NT2/D1 (cell line): ENCODE results near the gene HKDC1.

Experiments used
- DNase-seq: peaks from one replicate; pipeline ENCODE4 v3.0.0-alpha.2; 2011; ENCODE audit warnings: low read depth, low spot score
- H3K27me3 ChIP-seq: 2 replicates; pipeline ENCODE4 v1.6.0; 2011; ENCODE audit warnings: mild to moderate bottlenecking; ENCODE audit not compliant: insufficient read length, insufficient read depth
- H3K36me3 ChIP-seq: 2 replicates; pipeline ENCODE4 v1.6.1; 2011; ENCODE audit warnings: mild to moderate bottlenecking, low read length, mixed read lengths; ENCODE audit not compliant: insufficient read depth, insufficient read length
- H3K4me1 ChIP-seq: 2 replicates; pipeline ENCODE4 v1.5.1; 2011; ENCODE audit not compliant: insufficient read depth, insufficient read length
- H3K4me3 ChIP-seq: 2 replicates; pipeline ENCODE4 v1.5.1; 2011; ENCODE audit warnings: low read depth; ENCODE audit not compliant: insufficient read length
- H3K9ac ChIP-seq: 2 replicates; pipeline ENCODE4 v1.6.0; 2011; ENCODE audit warnings: low read depth; ENCODE audit not compliant: insufficient read length
- H3K9me3 ChIP-seq: 2 replicates; pipeline ENCODE4 v1.5.1; 2011; ENCODE audit warnings: mild to moderate bottlenecking, low read length; ENCODE audit not compliant: insufficient read depth
- SUZ12 ChIP-seq: IDR thresholded peaks from 2 replicates; pipeline ENCODE4 v1.6.1; 2011; ENCODE audit not compliant: insufficient read length, insufficient read depth; ENCODE audit errors: extremely low read depth
- YY1 ChIP-seq: IDR thresholded peaks from 2 replicates; pipeline ENCODE4 v1.6.1; 2011; ENCODE audit not compliant: insufficient read length, insufficient read depth
- ZNF274 ChIP-seq: IDR thresholded peaks from 2 replicates; pipeline ENCODE4 v1.6.1; 2011; ENCODE audit warnings: mild to moderate bottlenecking, low read depth, low read length

The HKDC1 gene

DNA sequence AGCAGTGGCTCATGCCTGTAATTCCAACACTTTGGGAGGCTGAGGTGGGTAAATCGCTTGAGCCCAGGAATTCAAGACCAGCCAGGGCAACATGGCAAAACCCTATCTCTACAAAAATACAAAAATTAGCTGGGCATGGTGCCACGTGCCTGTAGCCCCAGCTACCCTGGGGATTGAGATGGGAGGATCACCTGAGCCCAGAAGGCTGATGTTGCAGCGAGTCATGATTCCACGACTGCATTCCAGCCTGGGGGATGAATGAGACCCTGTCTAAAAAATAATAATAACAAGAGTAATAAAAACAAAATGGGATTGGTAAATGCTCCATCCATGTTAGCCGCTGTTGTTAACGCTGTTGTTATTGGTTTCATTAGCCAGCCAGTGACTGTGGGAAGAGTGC lies 1.3 kb upstream of the HKDC1 start:
- Histone ChIP-seq H3K9ac (no peak overlapping the region), H3K4me3 (no peak overlapping the region), H3K36me3 (no peaks in the 10 kb centered on the region), H3K9me3 (no peaks in the 10 kb centered on the region), H3K4me1 (peaks cover 5% of the 10 kb centered on the region), H3K27me3 (no peaks in the 10 kb centered on the region)
- DNase-seq, result no peak
- TF ChIP-seq SUZ12, result no peak
- no peak for TF ChIP-seq ZNF274

DNA sequence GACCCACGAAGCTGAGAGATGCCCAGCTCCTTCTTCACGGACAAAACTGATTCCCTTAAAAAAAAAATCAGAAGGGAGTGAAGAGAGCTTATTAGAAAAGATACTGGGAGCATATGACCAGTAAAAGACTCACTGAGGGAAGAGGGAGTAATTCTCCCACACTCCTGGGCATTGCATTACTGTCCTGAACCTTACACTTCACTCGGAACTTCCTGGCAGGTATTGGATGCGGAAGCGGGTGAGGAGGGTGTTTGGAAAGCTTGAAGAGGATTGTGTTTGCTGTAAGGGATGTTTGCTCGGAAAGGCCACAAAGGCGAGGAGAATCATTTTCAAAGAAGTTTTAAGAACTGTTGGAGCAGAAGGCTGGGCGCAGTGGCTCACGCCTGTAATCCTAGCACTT lies 375 bp downstream of the HKDC1 start:
- no peak for TF ChIP-seq SUZ12
- Histone ChIP-seq H3K9me3 (no peaks in the 10 kb centered on the region), H3K4me3 (no peak overlapping the region), H3K9ac (no peak overlapping the region), H3K4me1 (peaks cover 5% of the 10 kb centered on the region), H3K36me3 (no peaks in the 10 kb centered on the region), H3K27me3 (no peaks in the 10 kb centered on the region)
- DNase-seq, result no peak

DNA sequence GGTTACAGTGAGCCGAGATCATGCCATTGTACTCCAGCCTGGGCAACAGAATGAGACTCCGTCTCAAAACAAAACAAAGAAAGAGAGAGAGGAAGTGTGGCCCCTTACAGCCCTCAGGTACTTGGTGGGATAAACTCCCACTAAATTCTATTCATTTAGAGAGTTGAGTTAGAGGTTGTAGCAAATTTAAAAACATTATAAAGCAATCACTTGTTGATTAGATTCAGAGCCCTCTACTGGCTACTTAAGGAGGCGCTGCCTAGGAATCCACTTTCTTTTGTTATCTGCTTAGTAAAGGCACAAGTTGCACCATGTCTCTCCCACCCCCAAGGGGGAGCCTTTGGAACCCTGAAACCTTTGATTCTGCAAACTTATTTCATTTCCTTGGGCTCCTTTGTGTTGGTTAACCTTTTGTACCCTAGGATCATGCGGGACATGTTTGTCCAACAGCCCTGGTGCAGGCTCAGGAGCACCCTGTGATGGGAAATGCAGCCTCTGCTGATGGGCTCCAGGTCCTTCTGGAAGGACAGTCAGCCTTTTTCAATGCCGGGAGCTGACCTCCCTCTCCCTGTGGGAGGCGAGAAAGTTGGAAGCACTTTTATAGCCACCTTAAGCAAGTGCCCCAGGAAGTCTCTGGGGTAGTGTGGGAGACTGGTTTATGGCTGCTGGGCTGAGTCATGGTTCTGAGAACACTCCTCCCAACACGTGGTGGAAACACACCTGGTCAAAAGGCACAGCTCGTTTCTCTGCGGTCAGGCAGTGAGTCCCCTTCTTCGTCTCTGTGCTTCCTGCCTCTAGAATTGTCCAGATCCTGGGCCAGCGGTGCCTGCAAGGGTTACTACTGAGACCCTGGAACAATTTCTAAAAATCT lies 2.3 kb downstream of the HKDC1 start:
- Histone ChIP-seq H3K36me3 (no peaks in the 10 kb centered on the region), H3K9ac (no peak overlapping the region), H3K27me3 (no peaks in the 10 kb centered on the region), H3K4me1 (peaks cover 5% of the 10 kb centered on the region), H3K9me3 (no peaks in the 10 kb centered on the region), H3K4me3 (no peak overlapping the region)
- peak; percentile 36 for DNase-seq
- no peak for TF ChIP-seq ZNF274
- no peak for TF ChIP-seq YY1
- no peak for TF ChIP-seq SUZ12

DNA sequence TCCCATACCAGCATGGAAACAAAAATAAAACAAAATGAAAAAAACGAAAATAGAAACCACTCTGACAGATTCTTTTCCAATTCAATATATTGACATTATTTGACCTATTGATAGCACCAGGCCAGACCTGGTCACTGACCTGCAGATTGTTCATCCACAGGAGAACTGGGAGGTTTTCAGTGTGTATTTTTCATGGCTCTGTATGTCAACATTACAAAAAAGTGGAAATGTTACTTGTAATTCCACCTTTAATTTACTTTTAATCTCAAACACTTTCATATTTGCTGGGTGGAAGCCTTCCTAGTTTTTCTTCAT lies 2.9 kb downstream of the HKDC1 start:
- DNase-seq, result no peak
- TF ChIP-seq YY1 (no peak), SUZ12 (no peak), ZNF274 (no peak)
- Histone ChIP-seq H3K4me3 (no peak overlapping the region), H3K4me1 (peaks cover 5% of the 10 kb centered on the region), H3K9ac (no peak overlapping the region), H3K9me3 (no peaks in the 10 kb centered on the region), H3K27me3 (no peaks in the 10 kb centered on the region), H3K36me3 (no peaks in the 10 kb centered on the region)

DNA sequence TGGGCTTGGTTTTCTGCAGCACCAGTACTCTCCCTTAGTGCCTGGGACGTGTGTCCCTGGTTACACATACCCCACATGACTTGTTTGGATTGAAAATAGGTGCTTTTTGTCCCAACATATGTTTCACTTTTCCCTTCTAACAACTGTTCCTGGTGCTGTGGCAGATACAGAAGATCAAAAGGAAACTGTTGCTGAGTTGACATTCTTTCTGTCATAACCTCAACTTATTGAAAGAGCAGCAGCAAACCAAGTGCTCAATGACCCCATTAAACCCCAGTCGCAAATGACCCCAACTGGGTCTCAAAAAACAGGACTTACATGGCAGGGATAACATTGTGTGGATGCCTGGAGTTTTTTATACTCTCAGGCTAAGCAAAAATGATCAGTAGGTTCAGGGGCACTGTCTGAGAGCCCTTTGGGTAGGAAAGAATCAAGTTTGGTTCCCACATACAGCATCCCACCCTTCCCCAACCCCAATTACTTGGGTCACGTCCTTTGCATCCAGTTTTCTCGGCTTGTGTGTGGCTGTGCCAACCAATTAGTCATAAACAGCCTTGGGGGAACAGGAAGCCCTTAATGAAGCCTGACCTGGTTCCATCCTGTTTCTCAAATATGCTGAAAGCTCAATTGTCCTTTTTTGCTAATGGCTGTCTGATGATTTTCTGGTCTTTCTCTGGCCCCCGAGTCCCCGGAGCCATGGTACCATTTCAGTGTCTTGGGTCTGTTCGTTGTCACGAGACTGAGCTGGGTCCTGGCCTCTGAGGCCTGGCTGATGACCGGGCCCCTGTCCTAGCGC lies 4.9 kb downstream of the HKDC1 start:
- no peaks in the 10 kb centered on the region for H3K27me3 ChIP-seq
- DNase-seq, result no peak
- no peak overlapping the region for H3K4me3 ChIP-seq
- peaks cover 5% of the 10 kb centered on the region for H3K4me1 ChIP-seq
- H3K9me3 ChIP-seq, result no peaks in the 10 kb centered on the region
- TF ChIP-seq ZNF274, result no peak
- TF ChIP-seq SUZ12, result no peak
- TF ChIP-seq YY1, result no peak
- no peak overlapping the region for H3K9ac ChIP-seq
- H3K36me3 ChIP-seq, result no peaks in the 10 kb centered on the region

DNA sequence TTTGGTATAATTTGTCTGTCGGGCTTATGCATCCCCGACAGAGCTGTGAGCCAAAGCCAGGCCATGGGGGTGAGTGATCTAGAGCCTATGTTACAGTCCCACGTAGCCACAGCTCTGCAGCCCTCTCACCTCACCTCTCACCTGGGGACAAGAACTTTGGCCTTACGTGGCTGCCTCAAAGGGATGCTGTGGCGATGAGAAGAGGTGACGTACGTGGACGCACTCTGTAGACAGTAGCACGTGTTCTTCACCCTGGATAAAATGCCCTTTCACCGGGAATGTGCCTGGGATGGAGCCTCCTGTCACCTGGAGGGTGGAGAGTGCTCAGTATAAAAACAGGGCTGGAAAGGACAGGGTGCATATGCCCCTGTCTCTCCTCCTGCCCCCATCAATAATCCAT lies 5.5 kb downstream of the HKDC1 start:
- Histone ChIP-seq H3K36me3 (no peaks in the 10 kb centered on the region), H3K27me3 (no peaks in the 10 kb centered on the region), H3K9me3 (no peaks in the 10 kb centered on the region), H3K4me1 (peaks cover 5% of the 10 kb centered on the region), H3K9ac (no peak overlapping the region), H3K4me3 (no peak overlapping the region)
- no peak for DNase-seq
- no peak for TF ChIP-seq ZNF274
- TF ChIP-seq YY1, result no peak
- TF ChIP-seq SUZ12, result no peak

DNA sequence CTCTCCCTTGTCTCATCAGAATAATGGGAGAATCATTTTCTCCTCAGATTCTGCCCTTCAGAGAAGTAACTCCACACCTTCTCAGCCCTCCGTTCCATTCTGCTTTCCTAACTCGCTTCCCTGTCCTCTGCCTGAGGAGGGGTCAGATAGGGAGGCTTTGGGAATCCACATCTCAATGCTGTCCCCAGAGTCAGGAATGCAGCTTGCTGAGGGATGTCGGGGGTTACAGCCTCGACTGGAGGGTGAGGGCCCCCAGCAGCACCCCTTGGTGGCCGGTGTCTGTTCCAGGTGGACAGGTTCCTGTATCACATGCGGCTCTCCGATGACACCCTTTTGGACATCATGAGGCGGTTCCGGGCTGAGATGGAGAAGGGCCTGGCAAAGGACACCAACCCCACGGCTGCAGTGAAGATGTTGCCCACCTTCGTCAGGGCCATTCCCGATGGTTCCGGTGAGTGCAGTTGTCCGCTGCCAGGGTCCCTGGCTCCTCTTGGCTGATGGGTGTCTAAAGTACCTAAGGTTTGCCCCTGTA lies 6.9 kb downstream of the HKDC1 start:
- Histone ChIP-seq H3K27me3 (no peaks in the 10 kb centered on the region), H3K36me3 (no peaks in the 10 kb centered on the region), H3K9me3 (no peaks in the 10 kb centered on the region), H3K4me3 (no peak overlapping the region), H3K9ac (no peak overlapping the region), H3K4me1 (peaks cover 5% of the 10 kb centered on the region)
- TF ChIP-seq YY1, result no peak
- TF ChIP-seq SUZ12, result no peak
- TF ChIP-seq ZNF274, result no peak
- DNase-seq, result no peak
